ENCODE data around the gene CELA1.

GRCh38 chr12:51362747-51363342 is 16.4 kb upstream of the CELA1 start:
- TF ChIP-seq ZNF274 (IDR thresholded peaks at IDR 0.05; ENCODE audit: low read depth, low read length): no peak
- no peak for TF ChIP-seq YY1 (IDR thresholded peaks at IDR 0.05; ENCODE audit: insufficient read depth, insufficient read length)
- TF ChIP-seq SUZ12 (IDR thresholded peaks at IDR 0.05; ENCODE audit: extremely low read depth, insufficient read depth, insufficient read length): no peak

Measured in NT2/D1 (cell line).